SHP77 (cell line): ENCODE data around the gene TCEAL4.
A peak's percentile ranks its signal among the peaks of the same experiment; 100 is the strongest.
"Not testable (repeated sequence)": the region's sequence is repeated elsewhere in the genome, so short reads cannot be mapped to it uniquely, and the experiment has no call there.

ENCODE experiments used
- DNase-seq, 2 experiments: peaks; one replicate each; lab custom pipeline; 2025; lab: John Stamatoyannopoulos, UW

TCEAL4 gene

GRCh38 chrX:103592295-103592694, 7.0 kb downstream of the TCEAL4 start:
- not testable (repeated sequence) for DNase-seq

- not testable (repeated sequence) for DNase-seq
Observed at GRCh38 chrX:103595202-103595601, 9.9 kb downstream of the TCEAL4 start.

GRCh38 chrX:103607364-103608305, 22.3 kb downstream of the TCEAL4 start, which contains the start of gene TCEAL3:
TCEAL3 (plus strand) TSS chrX:103607963; CDS start chrX:103609065, 1,102 bp downstream.
- peak; percentile 2 to 17 for DNase-seq

GRCh38 chrX:103608306-103608963, 23.1 kb downstream of the TCEAL4 start:
- DNase-seq, result no peak

- no peak for DNase-seq
Observed at GRCh38 chrX:103610282-103610681, 25.0 kb downstream of the TCEAL4 start.

GRCh38 chrX:103613362-103613890, 28.1 kb downstream of the TCEAL4 start:
- no peak for DNase-seq

- DNase-seq, result no peak
Observed at GRCh38 chrX:103614999-103615398, 29.7 kb downstream of the TCEAL4 start.

- DNase-seq, result no peak
Observed at GRCh38 chrX:103615781-103616371, 30.6 kb downstream of the TCEAL4 start.

GRCh38 chrX:103616676-103617186, 31.4 kb downstream of the TCEAL4 start:
- DNase-seq, result no peak

- DNase-seq, result no peak
Observed at GRCh38 chrX:103624111-103624510, 38.8 kb downstream of the TCEAL4 start.

GRCh38 chrX:103626855-103627254, 41.5 kb downstream of the TCEAL4 start:
- DNase-seq, result no peak

GRCh38 chrX:103628386-103629317, 43.3 kb downstream of the TCEAL4 start, which contains the start of gene TCEAL1:
TCEAL1 (plus strand) TSS chrX:103628975; CDS start chrX:103629917, 942 bp downstream.
- peak; percentile 29 to 66 for DNase-seq

GRCh38 chrX:103629318-103630170, 44.2 kb downstream of the TCEAL4 start:
- peak; percentile 31 to 49 for DNase-seq

GRCh38 chrX:103630171-103630511, 44.8 kb downstream of the TCEAL4 start:
- DNase-seq, result no peak

GRCh38 chrX:103631145-103631544, 45.8 kb downstream of the TCEAL4 start:
- DNase-seq, result no peak

GRCh38 chrX:103635436-103635835, 50.1 kb downstream of the TCEAL4 start:
- DNase-seq, result no peak
